ENCODE measurements around the gene RNF114.

RNF114 gene

GRCh38 chr20:49904440-49905214, 31.6 kb upstream of the RNF114 start:
- no peak for DNase-seq

DNA sequence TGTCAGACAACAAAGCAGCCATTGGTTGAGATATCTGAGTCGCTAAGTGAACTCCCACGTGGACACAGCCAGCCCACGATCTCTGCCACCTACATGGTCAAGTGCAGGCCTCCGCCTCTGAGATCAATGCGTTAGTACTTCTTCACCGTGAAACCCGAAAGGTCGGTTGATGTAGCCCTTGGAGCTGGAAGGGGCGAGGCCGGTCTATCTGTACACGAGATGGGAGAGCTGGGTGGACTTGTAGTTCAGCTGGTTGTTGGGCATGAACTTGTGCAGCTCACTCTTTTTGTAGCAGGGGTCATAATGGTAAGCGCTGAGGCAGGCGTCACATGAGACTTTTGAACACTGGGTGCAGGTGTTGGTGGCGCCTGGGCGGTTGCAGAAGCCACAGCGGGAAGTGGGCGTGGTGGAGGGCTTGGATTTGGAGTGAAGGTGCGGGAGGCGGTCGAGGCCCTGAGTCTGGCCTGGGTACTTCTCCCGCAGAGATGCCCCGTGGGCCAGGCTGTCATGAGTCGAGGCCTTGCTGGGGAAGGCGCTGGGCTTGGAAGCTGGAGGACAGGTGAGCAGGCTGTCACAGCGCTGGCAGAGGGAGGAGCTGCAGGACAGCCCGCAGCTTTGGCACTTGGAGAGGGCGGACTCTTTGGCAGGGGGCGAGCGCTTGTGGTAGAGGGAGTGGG, 30.6 kb upstream of the RNF114 start:
- no peak for DNase-seq

- no peak for DNase-seq
These were observed 30.0 kb upstream of the RNF114 start for GRCh38 chr20:49906101-49906604.

- no peak for DNase-seq
These were observed 29.5 kb upstream of the RNF114 start for GRCh38 chr20:49906615-49907154.

DNA sequence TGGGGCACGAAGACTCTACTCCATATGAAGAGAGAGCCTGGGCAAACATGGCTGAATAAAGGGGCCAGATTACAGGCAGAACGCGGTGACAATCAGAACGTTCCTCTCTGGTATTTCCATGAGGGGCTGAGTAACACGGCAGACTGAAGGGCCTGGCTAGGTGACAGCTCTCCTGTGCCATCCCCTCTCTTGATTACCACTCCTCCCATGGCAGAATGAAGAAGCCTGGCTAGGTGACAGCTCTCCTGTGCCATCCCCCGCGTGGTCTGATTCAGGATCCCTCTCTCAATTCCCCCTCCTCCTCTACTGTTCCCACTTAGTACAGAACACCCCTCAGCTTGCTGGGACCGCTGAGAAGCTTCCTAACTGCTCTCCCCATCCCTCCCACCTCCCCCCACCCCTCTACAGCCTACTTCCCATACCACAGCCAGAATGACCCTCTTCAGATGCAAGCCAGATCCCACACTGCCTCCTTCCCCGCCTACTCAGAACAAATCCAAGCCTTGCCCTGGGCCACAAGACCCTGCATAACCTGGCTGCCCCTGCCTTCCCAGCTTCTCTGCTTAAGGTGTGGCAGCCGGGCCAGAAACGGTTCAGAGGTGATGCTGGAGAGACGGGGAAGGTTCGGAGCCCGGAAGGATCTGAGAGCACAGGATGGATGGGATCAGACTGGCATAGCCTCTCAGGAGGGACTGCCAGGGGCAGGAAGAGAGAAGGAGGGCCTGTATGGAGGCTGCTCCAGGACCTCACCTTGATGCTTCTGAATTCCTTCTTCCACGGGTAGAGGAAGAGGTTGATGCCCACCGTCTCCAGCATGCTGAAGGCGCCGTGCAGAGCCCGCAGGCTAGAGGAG, 28.6 kb upstream of the RNF114 start:
- no peak for DNase-seq

GRCh38 chr20:49908258-49908565, 28.0 kb upstream of the RNF114 start:
- no peak for DNase-seq

- no peak for DNase-seq
These were observed 26.5 kb upstream of the RNF114 start for GRCh38 chr20:49909499-49910339.

DNA sequence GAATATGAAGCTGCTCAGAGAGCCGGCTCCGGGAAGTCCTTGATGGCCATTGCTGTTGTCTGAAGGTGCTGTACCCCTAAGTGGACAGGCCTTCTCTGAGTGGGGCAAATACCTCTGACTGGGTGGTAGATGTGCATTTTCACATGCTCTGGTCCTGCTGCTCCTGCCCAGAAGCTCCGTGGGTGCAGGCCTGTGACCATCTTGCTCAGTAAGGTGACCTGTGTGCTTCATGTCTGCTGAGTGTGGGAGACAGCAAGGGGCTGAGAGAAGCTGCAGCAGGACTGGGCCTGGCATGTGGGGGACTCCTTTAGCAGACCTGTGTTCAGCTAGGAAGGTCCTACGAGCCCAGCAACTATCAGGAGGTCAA, 25.9 kb upstream of the RNF114 start:
- no peak for DNase-seq

DNA sequence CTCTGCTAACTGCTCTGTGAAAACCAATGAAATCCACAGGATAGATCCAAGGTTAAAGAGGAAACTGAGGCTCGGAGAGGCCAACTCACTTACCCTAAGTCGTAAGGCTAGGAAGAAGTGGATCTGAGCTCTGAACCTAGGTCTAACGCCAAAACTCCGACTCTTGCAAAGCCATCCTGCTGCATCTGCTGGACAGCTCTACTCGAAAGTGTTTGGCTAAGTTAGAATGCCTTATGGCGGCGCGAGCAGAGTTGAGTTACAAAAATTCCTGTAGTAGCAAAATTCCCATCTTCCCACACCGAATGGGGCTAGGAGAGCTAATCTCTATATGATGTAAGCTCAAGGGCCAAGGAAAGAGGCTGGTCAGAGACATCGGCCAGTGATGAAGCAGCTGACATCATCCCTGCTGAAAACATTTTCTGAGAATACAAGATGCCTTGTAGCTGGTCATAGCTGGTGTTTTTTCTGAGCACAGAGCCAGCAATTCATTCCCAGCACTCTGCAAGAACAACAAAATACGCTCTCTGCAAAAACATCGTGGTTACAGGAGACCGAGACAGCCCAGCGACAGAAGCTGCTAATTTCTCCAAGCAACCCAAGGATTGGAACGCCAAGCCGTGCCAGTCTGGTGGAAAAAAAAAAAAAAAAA, 22.7 kb upstream of the RNF114 start:
- DNase-seq: no peak

- DNase-seq: peak; percentile 46
These were observed 21.7 kb upstream of the RNF114 start for GRCh38 chr20:49914310-49915117.

GRCh38 chr20:49915118-49915379, 21.1 kb upstream of the RNF114 start:
- no peak for DNase-seq

- peak; percentile 94 for DNase-seq
These were observed 20.6 kb upstream of the RNF114 start, which contains the start of gene SPATA2 for GRCh38 chr20:49915380-49916145. Gene SPATA2 (minus strand): TSS chr20:49915529. CDS start chr20:49908490, 7,039 bp downstream.

DNA sequence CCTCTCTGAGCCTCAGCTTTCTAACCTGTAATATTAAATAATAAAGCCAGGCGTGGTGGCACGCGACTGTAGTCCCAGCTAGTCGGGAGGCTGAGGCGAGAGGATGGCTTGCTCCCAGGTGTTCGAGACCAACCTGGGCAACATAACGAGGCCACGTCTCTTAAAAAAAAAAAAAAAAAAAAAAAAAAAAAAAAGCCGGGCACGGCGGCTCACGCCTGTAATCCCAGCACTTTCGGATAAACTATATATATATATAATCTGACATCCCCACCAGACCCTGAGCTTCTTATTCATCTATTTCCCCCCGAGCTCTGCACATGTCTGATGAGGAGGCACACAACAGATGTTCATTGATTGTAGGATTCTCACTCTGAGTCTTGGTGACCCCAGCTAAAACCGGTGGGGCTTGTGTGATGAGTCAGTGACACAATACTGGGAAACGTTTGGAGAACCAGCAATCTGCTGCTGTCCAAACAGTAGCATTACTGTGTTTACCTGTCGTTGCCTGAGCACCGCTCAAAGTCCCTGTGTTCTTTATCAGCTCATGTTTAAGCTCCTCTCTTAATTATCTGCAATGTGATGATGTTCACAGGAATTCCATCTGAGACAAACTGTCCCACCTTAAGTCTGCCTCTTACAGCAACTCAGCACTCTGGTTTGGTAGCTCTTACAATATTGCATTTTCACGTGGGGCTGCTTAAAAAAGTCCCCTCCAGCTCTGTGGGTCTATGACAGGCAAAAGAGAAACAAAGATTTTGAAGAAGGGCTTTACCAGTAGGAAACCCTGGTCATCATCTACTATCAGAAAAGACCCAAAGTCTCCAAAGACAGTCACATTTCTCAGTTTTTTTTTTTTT, 19.8 kb upstream of the RNF114 start:
- peak; percentile 26 for DNase-seq

GRCh38 chr20:49918446-49918845, 17.8 kb upstream of the RNF114 start:
- no peak for DNase-seq

DNA sequence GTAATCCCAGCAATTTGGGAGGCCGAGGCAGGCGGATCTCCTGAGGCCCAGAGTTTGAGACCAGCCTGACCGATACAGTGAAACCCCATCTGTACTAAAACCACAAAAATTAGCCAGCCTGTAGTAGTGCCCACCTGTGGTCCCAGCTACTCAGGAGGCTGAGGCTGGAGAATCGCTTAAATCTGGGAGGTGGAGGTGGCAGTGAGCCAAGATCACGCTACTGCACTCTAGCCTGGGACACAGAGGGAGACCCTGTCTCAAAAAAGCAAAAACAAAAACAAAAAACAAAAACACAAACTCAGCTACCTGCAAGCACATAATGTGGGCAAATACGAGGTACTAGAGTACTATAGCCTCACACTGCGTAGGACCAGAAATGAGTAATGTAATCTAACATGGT, 17.2 kb upstream of the RNF114 start:
- DNase-seq: no peak

GRCh38 chr20:49919461-49919860, 16.7 kb upstream of the RNF114 start:
- DNase-seq: no peak

DNA sequence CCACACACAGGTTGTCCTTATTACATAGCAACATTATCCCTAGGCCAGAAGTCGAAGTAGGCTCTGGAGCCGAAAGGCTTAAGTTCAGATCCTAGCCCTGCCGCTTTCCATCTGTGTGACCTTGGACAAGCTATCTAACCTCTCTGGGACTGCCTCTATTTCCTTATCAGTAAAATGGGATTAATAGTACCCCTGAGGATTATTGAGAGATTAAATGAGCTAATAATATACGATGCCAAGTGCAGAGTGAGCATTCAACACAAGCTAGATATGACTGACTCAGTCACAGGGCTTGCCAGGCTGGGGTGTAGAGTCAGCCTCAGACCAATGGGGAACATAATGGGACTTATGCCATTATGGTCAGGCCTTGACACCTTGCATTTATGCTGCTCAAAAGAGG, 11.9 kb upstream of the RNF114 start:
- no peak for DNase-seq

DNA sequence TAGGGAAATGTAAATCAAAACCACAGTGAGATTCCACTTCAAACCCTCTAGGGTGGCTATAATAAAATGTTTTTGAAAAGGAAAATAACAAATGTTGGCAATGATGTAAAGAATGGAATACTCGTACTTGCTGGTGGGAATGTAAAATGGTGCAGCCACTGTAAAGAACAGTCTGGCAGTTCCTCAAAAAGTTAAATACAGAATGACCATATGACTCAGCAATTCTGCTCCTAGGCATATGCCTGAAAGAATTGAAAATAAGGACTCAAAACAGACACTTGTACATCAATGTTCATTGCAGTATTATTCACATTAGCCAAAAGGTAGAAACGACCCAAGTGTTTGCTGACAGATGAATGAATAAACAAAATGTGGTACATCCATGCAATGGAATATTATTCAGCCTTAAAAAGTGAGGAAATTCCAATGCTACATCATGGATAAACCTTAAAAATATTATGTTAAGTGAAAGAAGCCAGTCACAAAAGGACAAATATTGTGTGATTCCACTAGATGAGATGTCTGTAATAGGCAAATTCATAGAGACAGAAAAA, 10.2 kb upstream of the RNF114 start:
- no peak for DNase-seq

All from CD4-positive, alpha-beta T cell treated with Interleukin-21 for 1 hour (primary cell).